ENCODE results near the gene OR2G6.
"Not testable (repeated sequence)": the region's sequence is repeated elsewhere in the genome, so short reads cannot be mapped to it uniquely, and the experiment has no call there.

- not testable (repeated sequence) for TF ChIP-seq POLR2A, CTCF (IDR thresholded peaks at IDR 0.05)
These were observed 61.2 kb downstream of the OR2G6 start for GRCh38 chr1:248569049-248569448.

Measured in lower leg skin (tissue), 3 donors.